Loucy (cell line): ENCODE results near the gene SDK2.

Experiments
- CTCF ChIP-seq: fragments of 200-600 bp; sonication (generic); conservative IDR thresholded peaks from 2 replicates; pipeline ENCODE4 v1.5.1; 2014; ENCODE audit warnings: mild to moderate bottlenecking, antibody characterized with exemption, low read length
- EZH2phosphoT487 ChIP-seq: fragments of 200-600 bp; IDR thresholded peaks from 2 replicates; pipeline ENCODE4 v1.6.1; 2018; ENCODE audit warnings: antibody characterized with exemption, mild to moderate bottlenecking, moderate library complexity, borderline replicate concordance

GRCh38 chr17:73463821-73464220, 180.4 kb downstream of the SDK2 start:
- TF ChIP-seq CTCF (no peak), EZH2phosphoT487 (no peak)
